H9 (cell line): ENCODE results near the gene NEK6. TPM values are rescaled to one million over a fixed set of nuclear protein-coding genes. Genes with fewer than 3 reads are reported as not detected.

Experiments
- DNase-seq: peaks from one replicate; pipeline ENCODE4 v3.0.0-alpha.2; 2017
- H2AFZ ChIP-seq: one replicate; pipeline ENCODE4 v1.6.1; 2013; ENCODE audit warnings: mild to moderate bottlenecking, low read length, control low read depth, moderate library complexity
- H2AK5ac ChIP-seq: 2 replicates; pipeline ENCODE4 v1.6.1; 2013; ENCODE audit warnings: low read length, control low read depth, mixed read lengths; ENCODE audit not compliant: insufficient read length
- H2BK120ac ChIP-seq: one replicate; pipeline ENCODE4 v1.6.1; 2013; ENCODE audit warnings: low read depth, mild to moderate bottlenecking, low read length, control low read depth, inconsistent platforms; ENCODE audit not compliant: poor library complexity, severe bottlenecking
- H2BK12ac ChIP-seq: 2 replicates; pipeline ENCODE4 v1.6.1; 2013; ENCODE audit warnings: low read length, control low read depth, mixed read lengths, low read depth; ENCODE audit not compliant: insufficient read length
- H2BK15ac ChIP-seq: 2 replicates; pipeline ENCODE4 v1.6.1; 2013; ENCODE audit warnings: low read depth, low read length, control low read depth
- H2BK20ac ChIP-seq: one replicate; pipeline ENCODE4 v1.6.1; 2013; ENCODE audit warnings: low read depth, mild to moderate bottlenecking, low read length, control low read depth, inconsistent platforms; ENCODE audit not compliant: poor library complexity, severe bottlenecking
- H2BK5ac ChIP-seq: 2 replicates; pipeline ENCODE4 v1.6.1; 2013; ENCODE audit warnings: low read length, control low read depth, mixed read lengths; ENCODE audit not compliant: insufficient read length
- H3K14ac ChIP-seq: 2 replicates; pipeline ENCODE4 v1.6.1; 2013; ENCODE audit warnings: low read length, control low read depth; ENCODE audit not compliant: insufficient read depth
- H3K18ac ChIP-seq: 2 replicates; pipeline ENCODE4 v1.6.1; 2013; ENCODE audit warnings: low read depth, mild to moderate bottlenecking, mixed read lengths, low read length, control low read depth; ENCODE audit not compliant: insufficient read length
- H3K23ac ChIP-seq: 2 replicates; pipeline ENCODE4 v1.6.1; 2013; ENCODE audit warnings: low read length, control low read depth, mixed read lengths, low read depth; ENCODE audit not compliant: insufficient read length
- H3K23me2 ChIP-seq: 2 replicates; pipeline ENCODE4 v1.6.1; 2013; ENCODE audit warnings: low read depth, mild to moderate bottlenecking, mixed read lengths, low read length, control low read depth; ENCODE audit not compliant: insufficient read length, poor library complexity, severe bottlenecking
- H3K27ac ChIP-seq: 2 replicates; pipeline ENCODE4 v1.5.1; 2013; ENCODE audit warnings: low read length, control low read depth, mixed read lengths, low read depth; ENCODE audit not compliant: insufficient read length
- H3K27me3 ChIP-seq: 2 replicates; pipeline ENCODE4 v1.6.1; 2013; ENCODE audit warnings: low read length, control low read depth, inconsistent platforms; ENCODE audit not compliant: insufficient read depth
- H3K4ac ChIP-seq: 2 replicates; pipeline ENCODE4 v1.6.1; 2013; ENCODE audit warnings: low read depth, mild to moderate bottlenecking, control low read depth, inconsistent platforms, low read length, moderate library complexity
- H3K4me1 ChIP-seq: 2 replicates; pipeline ENCODE4 v1.6.1; 2013; ENCODE audit warnings: low read length, control low read depth, inconsistent platforms; ENCODE audit not compliant: insufficient read depth
- H3K4me2 ChIP-seq: 2 replicates; pipeline ENCODE4 v1.6.1; 2013; ENCODE audit warnings: low read length, control low read depth, mixed read lengths; ENCODE audit not compliant: insufficient read length, insufficient read depth
- H3K56ac ChIP-seq: 2 replicates; pipeline ENCODE4 v1.6.1; 2013; ENCODE audit warnings: low read depth, mild to moderate bottlenecking, mixed read lengths, low read length, control low read depth; ENCODE audit not compliant: insufficient read length
- H3K79me1 ChIP-seq: 2 replicates; pipeline ENCODE4 v1.6.1; 2013; ENCODE audit warnings: low read depth, mild to moderate bottlenecking, moderate library complexity, low read length, control low read depth, inconsistent platforms; ENCODE audit not compliant: insufficient read depth, poor library complexity, severe bottlenecking
- H3K79me2 ChIP-seq: 2 replicates; pipeline ENCODE4 v1.6.1; 2013; ENCODE audit warnings: low read length, control low read depth, inconsistent platforms; ENCODE audit not compliant: insufficient read depth
- H3K9ac ChIP-seq: 2 replicates; pipeline ENCODE4 v1.6.1; 2013; ENCODE audit warnings: low read length, control low read depth, mixed read lengths; ENCODE audit not compliant: insufficient read length; ENCODE audit errors: extremely low read depth
- H3K9me3 ChIP-seq: one replicate; pipeline ENCODE4 v1.6.1; 2013; ENCODE audit warnings: low read depth, low read length, inconsistent platforms; ENCODE audit not compliant: control insufficient read depth
- H3T11ph ChIP-seq: one replicate; pipeline ENCODE4 v1.6.1; 2013; ENCODE audit warnings: mild to moderate bottlenecking, low read length, control low read depth, inconsistent platforms
- H4K20me1 ChIP-seq: one replicate; pipeline ENCODE4 v1.6.1; 2013; ENCODE audit not compliant: control insufficient read depth, insufficient read length, insufficient read depth
- H4K5ac ChIP-seq: 2 replicates; pipeline ENCODE4 v1.6.1; 2013; ENCODE audit warnings: low read depth, mild to moderate bottlenecking, mixed read lengths, low read length, control low read depth; ENCODE audit not compliant: insufficient read length
- H4K8ac ChIP-seq: replicated peaks from 2 replicates; pipeline ENCODE4 v1.6.1; 2013; ENCODE audit warnings: low read length, control low read depth, mixed read lengths, low read depth; ENCODE audit not compliant: insufficient read length
- H4K91ac ChIP-seq: 2 replicates; pipeline ENCODE4 v1.6.1; 2013; ENCODE audit warnings: low read depth, mild to moderate bottlenecking, moderate library complexity, mixed read lengths, low read length, control low read depth; ENCODE audit not compliant: insufficient read length
- H3K27ac Mint-ChIP-seq, 3 experiments: 2 replicates in 2 of 3; 3 replicates in 1 of 3; pipeline ENCODE4 v1.8.0; 2020 to 2021; ENCODE audit warnings: mixed read lengths in 3 of 3, mild to moderate bottlenecking in 1 of 3, moderate library complexity in 1 of 3
- H3K27me3 Mint-ChIP-seq: 2 replicates; pipeline ENCODE4 v1.8.0; 2021; ENCODE audit warnings: low read depth, mild to moderate bottlenecking, moderate library complexity, mixed read lengths
- H3K36me3 Mint-ChIP-seq, 3 experiments: 2 replicates in 2 of 3; 3 replicates in 1 of 3; pipeline ENCODE4 v1.8.0; 2020 to 2021; ENCODE audit warnings: low read depth in 3 of 3, mixed read lengths in 3 of 3; ENCODE audit not compliant: insufficient read depth in 1 of 3
- H3K4me1 Mint-ChIP-seq, 2 experiments: 2 replicates each; pipeline ENCODE4 v1.8.0; 2020; ENCODE audit warnings: mixed read lengths in 2 of 2
- H3K4me3 Mint-ChIP-seq, 2 experiments: 2 replicates in 1 of 2; 3 replicates in 1 of 2; pipeline ENCODE4 v1.8.0; 2020 to 2021; ENCODE audit warnings: mild to moderate bottlenecking in 2 of 2, mixed read lengths in 2 of 2, moderate library complexity in 1 of 2
- H3K9me3 Mint-ChIP-seq, 2 experiments: 2 replicates in 1 of 2; 3 replicates in 1 of 2; pipeline ENCODE4 v1.8.0; 2020; ENCODE audit warnings: mild to moderate bottlenecking in 2 of 2, mixed read lengths in 2 of 2, moderate library complexity in 1 of 2
- CTCF ChIP-seq: fragments of 200-600 bp; sonication (generic); conservative IDR thresholded peaks from 3 replicates; pipeline ENCODE4 v1.8.0; 2021; ENCODE audit warnings: antibody characterized with exemption, mild to moderate bottlenecking
- WGBS: extraction: QIAGEN DNeasy Blood & Tissue Kit; methylation state at CpG from one replicate; pipeline ENCODE4 v1.1.7; 2013; ENCODE audit warnings: missing lambda C conversion rate, low lambda C conversion rate, mixed read lengths; ENCODE audit not compliant: insufficient read length; ENCODE audit errors: extremely low coverage; 5-methylcytosine and 5-hydroxymethylcytosine counted together
- long read RNA-seq: library from polyadenylated mRNA; unstranded; transcript quantifications from one replicate; pipeline ENCODE4 v2.0.0, GENCODE V29; 2020
- total RNA-seq: library from RNA; stranded (reverse); gene quantifications from 2 replicates; pipeline ENCODE4 v1.2.1, GENCODE V29; 2021

The NEK6 gene
- 13.7 and 14.3 TPM in 2 replicates for total RNA-seq
- long read RNA-seq, transcript NEK6-201 (10 exons, 3,447 nt) = major isoform, 81 of 92 reads
- long read RNA-seq, partial matches to known transcripts = 1 of 92 reads
- long read RNA-seq, other reads (novel, unspliced or antisense) = 8 of 92 reads

- TF ChIP-seq CTCF = no peak
- no peaks in the 10 kb centered on the region; a peak in 1 of 5 replicates for H3K9me3 Mint-ChIP-seq
- Histone ChIP-seq H3K18ac (peak within 1 kb of the TSS; percentile 34), H4K8ac (no peak within 1 kb of the TSS), H2BK20ac (no peak within 1 kb of the TSS), H2BK120ac (no peak within 1 kb of the TSS), H3K23me2 (peaks cover 14% of the 10 kb centered on the region), H3K4me2 (peak within 1 kb of the TSS; percentile 94), H2AFZ (no peak within 1 kb of the TSS), H3K9me3 (no peaks in the 10 kb centered on the region), H2BK12ac (no peak within 1 kb of the TSS), H3T11ph (no peak within 1 kb of the TSS), H3K27ac (no peak within 1 kb of the TSS), H4K91ac (no peak within 1 kb of the TSS), H2BK15ac (no peak within 1 kb of the TSS; the same call in 1 of the 2 replicates), H3K14ac (peak within 1 kb of the TSS; percentile 88), H3K4ac (no peak within 1 kb of the TSS), H3K9ac (peak within 1 kb of the TSS; percentile 64), H3K27me3 (no peaks in the 10 kb centered on the region), H2AK5ac (no peak within 1 kb of the TSS), H3K79me1 (no peaks in the 10 kb centered on the region), H2BK5ac (no peak within 1 kb of the TSS), H4K5ac (no peak within 1 kb of the TSS), H3K23ac (no peak within 1 kb of the TSS), H3K79me2 (peaks cover 2% of the 10 kb centered on the region; the same call in 1 of the 2 replicates), H4K20me1 (peaks cover 2% of the 10 kb centered on the region), H3K4me1 (peaks cover 8% of the 10 kb centered on the region), H3K56ac (no peak within 1 kb of the TSS)
- H3K27ac Mint-ChIP-seq = peak within 1 kb of the TSS; percentile 55 to 70 (median 57); a peak in 6 of 7 replicates
- H3K36me3 Mint-ChIP-seq = no peaks in the 10 kb centered on the region
- peaks cover 41 to 52% of the 10 kb centered on the region in 2 experiments for H3K4me1 Mint-ChIP-seq
- WGBS = no CpG with 5 or more reads among the region's 116 CpGs
- peaks cover 5% of the 10 kb centered on the region for H3K27me3 Mint-ChIP-seq
- peak within 1 kb of the TSS; percentile 85 to 94 for H3K4me3 Mint-ChIP-seq
- DNase-seq = no peak
These were observed at the start of gene NEK6 for GRCh38 chr9:124257844-124258606. TSS of gene NEK6 (plus strand) at chr9:124257949. CDS start at chr9:124301965, 44,016 bp downstream.
